K562 (cell line): ENCODE data around the gene MAP4K1. TPM values are rescaled to one million over a fixed set of nuclear protein-coding genes. Genes with fewer than 3 reads are reported as not detected.

Source experiments
- MAFG ChIP-seq: fragments of 450-650 bp; conservative IDR thresholded peaks from 2 replicates; pipeline ENCODE4 v1.6.1; 2016; ENCODE audit warnings: missing genetic modification characterization, missing compliant biosample characterization
- SMAD3 ChIP-seq: fragments of 450-650 bp; formaldehyde crosslinking; conservative IDR thresholded peaks from 2 replicates; pipeline ENCODE4 v1.4.0; 2020; ENCODE audit warnings: mild to moderate bottlenecking
- SMARCA4 ChIP-seq: fragments of 450-650 bp; IDR thresholded peaks from 2 replicates; pipeline ENCODE4 v1.6.1; 2016
- SOX6 ChIP-seq: fragments of 450-650 bp; IDR thresholded peaks from 2 replicates; pipeline ENCODE4 v1.6.1; 2014; ENCODE audit warnings: mild to moderate bottlenecking
- TEAD4 ChIP-seq, 2 experiments: sonication (generic) in 1 of 2; formaldehyde crosslinking in 1 of 2; IDR thresholded peaks; 2 replicates each; pipeline versions ENCODE4 v1.6.1 to v1.8.0; 2012 to 2022; ENCODE audit warnings: borderline replicate concordance in 1 of 2, inconsistent platforms in 1 of 2, low read length in 1 of 2, mild to moderate bottlenecking in 1 of 2, missing genetic modification reagents in 1 of 2
- polyA plus RNA-seq, 8 experiments: library from polyadenylated mRNA; depleted of rRNA in 4 of 8; stranded (reverse) in 5 of 8; unstranded in 3 of 8; fragments of >200 nt; fragmentation: Nextera tagmentation in 2 of 8; fragmentation: Illumina TruSeq in 1 of 8; extraction: Ambion mirVana in 2 of 8; extraction: Trizol in 1 of 8; gene quantifications; 2 replicates each; pipeline versions ENCODE4 v1.2.1 to v1.2.3, GENCODE V29; 2011 to 2014; ENCODE audit warnings: inconsistent platforms in 1 of 8, missing spikeins in 1 of 8
- total RNA-seq, 7 experiments: library from RNA; depleted of rRNA in 6 of 7; stranded (reverse); fragments of >200 nt in 6 of 7; fragmentation: Illumina TruSeq in 2 of 7; extraction: Trizol in 2 of 7; gene quantifications; 2 replicates each; pipeline versions ENCODE4 v1.2.1 to v1.2.3, GENCODE V29; 2011 to 2021; ENCODE audit warnings: low replicate concordance in 1 of 7
- TF ChIP-seq, protein P1 (sequence below): fragments of 250-450 bp; sonication (Bioruptor Pico); IDR thresholded peaks from 2 replicates; pipeline ENCODE4 v1.8.0; 2022; ENCODE audit warnings: inconsistent platforms, mild to moderate bottlenecking, moderate library complexity, borderline replicate concordance
- TF ChIP-seq, protein P2 (sequence below), 2 experiments: fragments of 450-650 bp in 1 of 2; sonication (generic) in 1 of 2; formaldehyde crosslinking in 1 of 2; IDR thresholded peaks; 2 replicates each; pipeline versions ENCODE4 v1.7.1 to v1.9.0; 2016 to 2022; ENCODE audit warnings: inconsistent platforms in 1 of 2, mild to moderate bottlenecking in 1 of 2, missing genetic modification reagents in 1 of 2
- TF ChIP-seq, protein P3 (sequence below): fragments of 150-350 bp; conservative IDR thresholded peaks from 2 replicates; pipeline ENCODE4 v1.6.1; 2014; ENCODE audit warnings: low read length
- TF ChIP-seq, protein P4 (sequence below): sonication (generic); formaldehyde crosslinking; IDR thresholded peaks from 2 replicates; pipeline ENCODE4 v1.8.0; 2022; ENCODE audit warnings: missing genetic modification reagents, mild to moderate bottlenecking, borderline replicate concordance

Gene MAP4K1
- total and polyA plus RNA-seq, 9 of the 15 experiments (the other 6 are each of a cell fraction or from before 2014, with no cell fraction given) = 0.14 to 3.2 (median 0.73) TPM; not detected in 1

DNA sequence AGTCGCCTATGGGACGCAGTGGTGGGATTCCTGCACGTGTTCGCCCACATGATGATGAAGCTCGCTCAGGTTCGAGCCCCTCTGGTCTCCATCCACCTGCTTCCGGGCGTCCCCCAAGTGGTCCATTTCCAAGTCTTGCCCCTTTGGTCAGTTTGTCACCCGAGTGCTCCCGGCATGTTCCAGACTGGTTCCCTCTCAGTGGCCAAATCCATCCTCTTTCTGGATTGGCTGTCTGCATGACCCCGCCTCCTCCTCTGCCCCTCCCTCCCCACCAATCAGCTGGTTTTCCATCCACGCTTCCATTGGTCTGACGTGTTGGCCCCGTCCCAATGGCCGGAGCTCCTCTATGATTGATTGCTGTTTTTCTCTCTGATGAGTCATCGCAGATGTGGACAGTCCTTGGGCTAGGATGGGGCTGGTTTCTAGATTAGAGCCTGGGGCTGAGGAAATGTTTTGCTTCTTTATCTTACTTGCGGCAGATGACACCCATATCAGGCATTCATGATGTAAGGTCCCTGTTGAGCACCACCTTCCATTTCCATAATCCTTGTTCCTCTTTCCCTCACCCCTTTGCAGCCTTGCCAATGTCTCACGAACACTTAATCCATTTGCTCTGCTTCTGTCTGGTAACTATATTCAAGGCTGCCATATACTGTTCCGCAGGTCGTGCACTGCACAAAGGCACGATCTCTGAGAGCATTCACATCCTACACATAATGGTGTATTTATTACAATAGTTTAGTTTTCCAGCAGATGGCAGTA is 73.8 kb downstream of the MAP4K1 start (continued):
- TF ChIP-seq, protein P1, sequence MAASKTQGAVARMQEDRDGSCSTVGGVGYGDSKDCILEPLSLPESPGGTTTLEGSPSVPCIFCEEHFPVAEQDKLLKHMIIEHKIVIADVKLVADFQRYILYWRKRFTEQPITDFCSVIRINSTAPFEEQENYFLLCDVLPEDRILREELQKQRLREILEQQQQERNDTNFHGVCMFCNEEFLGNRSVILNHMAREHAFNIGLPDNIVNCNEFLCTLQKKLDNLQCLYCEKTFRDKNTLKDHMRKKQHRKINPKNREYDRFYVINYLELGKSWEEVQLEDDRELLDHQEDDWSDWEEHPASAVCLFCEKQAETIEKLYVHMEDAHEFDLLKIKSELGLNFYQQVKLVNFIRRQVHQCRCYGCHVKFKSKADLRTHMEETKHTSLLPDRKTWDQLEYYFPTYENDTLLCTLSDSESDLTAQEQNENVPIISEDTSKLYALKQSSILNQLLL (CRISPR knock-in tag) = no peak
- TF ChIP-seq SOX6 (peak; percentile 90), MAFG (tag) (peak; percentile 95), SMAD3 (CRISPR knock-in tag) (0 out of 2 replicates have a peak, but pooled peaks have one; percentile 49), TEAD4 (IDR thresholded peaks at IDR 0.05; ENCODE audit: low read length) (peak; percentile 98), TEAD4 (CRISPR knock-in tag; IDR thresholded peaks at IDR 0.05; ENCODE audit: borderline replicate concordance) (no peak), SMARCA4 (peak; percentile 99)
- TF ChIP-seq, protein P2, sequence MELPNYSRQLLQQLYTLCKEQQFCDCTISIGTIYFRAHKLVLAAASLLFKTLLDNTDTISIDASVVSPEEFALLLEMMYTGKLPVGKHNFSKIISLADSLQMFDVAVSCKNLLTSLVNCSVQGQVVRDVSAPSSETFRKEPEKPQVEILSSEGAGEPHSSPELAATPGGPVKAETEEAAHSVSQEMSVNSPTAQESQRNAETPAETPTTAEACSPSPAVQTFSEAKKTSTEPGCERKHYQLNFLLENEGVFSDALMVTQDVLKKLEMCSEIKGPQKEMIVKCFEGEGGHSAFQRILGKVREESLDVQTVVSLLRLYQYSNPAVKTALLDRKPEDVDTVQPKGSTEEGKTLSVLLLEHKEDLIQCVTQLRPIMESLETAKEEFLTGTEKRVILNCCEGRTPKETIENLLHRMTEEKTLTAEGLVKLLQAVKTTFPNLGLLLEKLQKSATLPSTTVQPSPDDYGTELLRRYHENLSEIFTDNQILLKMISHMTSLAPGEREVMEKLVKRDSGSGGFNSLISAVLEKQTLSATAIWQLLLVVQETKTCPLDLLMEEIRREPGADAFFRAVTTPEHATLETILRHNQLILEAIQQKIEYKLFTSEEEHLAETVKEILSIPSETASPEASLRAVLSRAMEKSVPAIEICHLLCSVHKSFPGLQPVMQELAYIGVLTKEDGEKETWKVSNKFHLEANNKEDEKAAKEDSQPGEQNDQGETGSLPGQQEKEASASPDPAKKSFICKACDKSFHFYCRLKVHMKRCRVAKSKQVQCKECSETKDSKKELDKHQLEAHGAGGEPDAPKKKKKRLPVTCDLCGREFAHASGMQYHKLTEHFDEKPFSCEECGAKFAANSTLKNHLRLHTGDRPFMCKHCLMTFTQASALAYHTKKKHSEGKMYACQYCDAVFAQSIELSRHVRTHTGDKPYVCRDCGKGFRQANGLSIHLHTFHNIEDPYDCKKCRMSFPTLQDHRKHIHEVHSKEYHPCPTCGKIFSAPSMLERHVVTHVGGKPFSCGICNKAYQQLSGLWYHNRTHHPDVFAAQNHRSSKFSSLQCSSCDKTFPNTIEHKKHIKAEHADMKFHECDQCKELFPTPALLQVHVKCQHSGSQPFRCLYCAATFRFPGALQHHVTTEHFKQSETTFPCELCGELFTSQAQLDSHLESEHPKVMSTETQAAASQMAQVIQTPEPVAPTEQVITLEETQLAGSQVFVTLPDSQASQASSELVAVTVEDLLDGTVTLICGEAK (IDR thresholded peaks at IDR 0.05) = no peak; the same call in 1 of the 2 replicates
- TF ChIP-seq, protein P2 (CRISPR knock-in tag; IDR thresholded peaks at IDR 0.05) = no peak
- TF ChIP-seq, protein P3, sequence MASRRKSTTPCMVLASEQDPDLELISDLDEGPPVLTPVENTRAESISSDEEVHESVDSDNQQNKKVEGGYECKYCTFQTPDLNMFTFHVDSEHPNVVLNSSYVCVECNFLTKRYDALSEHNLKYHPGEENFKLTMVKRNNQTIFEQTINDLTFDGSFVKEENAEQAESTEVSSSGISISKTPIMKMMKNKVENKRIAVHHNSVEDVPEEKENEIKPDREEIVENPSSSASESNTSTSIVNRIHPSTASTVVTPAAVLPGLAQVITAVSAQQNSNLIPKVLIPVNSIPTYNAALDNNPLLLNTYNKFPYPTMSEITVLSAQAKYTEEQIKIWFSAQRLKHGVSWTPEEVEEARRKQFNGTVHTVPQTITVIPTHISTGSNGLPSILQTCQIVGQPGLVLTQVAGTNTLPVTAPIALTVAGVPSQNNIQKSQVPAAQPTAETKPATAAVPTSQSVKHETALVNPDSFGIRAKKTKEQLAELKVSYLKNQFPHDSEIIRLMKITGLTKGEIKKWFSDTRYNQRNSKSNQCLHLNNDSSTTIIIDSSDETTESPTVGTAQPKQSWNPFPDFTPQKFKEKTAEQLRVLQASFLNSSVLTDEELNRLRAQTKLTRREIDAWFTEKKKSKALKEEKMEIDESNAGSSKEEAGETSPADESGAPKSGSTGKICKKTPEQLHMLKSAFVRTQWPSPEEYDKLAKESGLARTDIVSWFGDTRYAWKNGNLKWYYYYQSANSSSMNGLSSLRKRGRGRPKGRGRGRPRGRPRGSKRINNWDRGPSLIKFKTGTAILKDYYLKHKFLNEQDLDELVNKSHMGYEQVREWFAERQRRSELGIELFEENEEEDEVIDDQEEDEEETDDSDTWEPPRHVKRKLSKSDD = no peak
- TF ChIP-seq, protein P4, sequence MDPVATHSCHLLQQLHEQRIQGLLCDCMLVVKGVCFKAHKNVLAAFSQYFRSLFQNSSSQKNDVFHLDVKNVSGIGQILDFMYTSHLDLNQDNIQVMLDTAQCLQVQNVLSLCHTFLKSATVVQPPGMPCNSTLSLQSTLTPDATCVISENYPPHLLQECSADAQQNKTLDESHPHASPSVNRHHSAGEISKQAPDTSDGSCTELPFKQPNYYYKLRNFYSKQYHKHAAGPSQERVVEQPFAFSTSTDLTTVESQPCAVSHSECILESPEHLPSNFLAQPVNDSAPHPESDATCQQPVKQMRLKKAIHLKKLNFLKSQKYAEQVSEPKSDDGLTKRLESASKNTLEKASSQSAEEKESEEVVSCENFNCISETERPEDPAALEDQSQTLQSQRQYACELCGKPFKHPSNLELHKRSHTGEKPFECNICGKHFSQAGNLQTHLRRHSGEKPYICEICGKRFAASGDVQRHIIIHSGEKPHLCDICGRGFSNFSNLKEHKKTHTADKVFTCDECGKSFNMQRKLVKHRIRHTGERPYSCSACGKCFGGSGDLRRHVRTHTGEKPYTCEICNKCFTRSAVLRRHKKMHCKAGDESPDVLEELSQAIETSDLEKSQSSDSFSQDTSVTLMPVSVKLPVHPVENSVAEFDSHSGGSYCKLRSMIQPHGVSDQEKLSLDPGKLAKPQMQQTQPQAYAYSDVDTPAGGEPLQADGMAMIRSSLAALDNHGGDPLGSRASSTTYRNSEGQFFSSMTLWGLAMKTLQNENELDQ (CRISPR knock-in tag) = no peak
